Islet of Langerhans (tissue), 1 donor: Measurements from ENCODE around the gene GRIK1.
"Not testable (repeated sequence)": the region's sequence is repeated elsewhere in the genome, so short reads cannot be mapped to it uniquely, and the experiment has no call there.

ENCODE experiments used
- FAIRE-seq: peaks from one replicate; lab custom pipeline; 2011; peaks lifted over from hg19 to GRCh38; lab: Jason Lieb, UNC

GRIK1 gene

GRCh38 chr21:29606613-29607012 lies 333.2 kb downstream of the GRIK1 start:
- no peak for FAIRE-seq

GRCh38 chr21:29605219-29605618 lies 334.6 kb downstream of the GRIK1 start:
- FAIRE-seq: not testable (repeated sequence)

- no peak for FAIRE-seq
These were observed 335.7 kb downstream of the GRIK1 start for GRCh38 chr21:29604076-29604475.

- FAIRE-seq: no peak
These were observed 338.7 kb downstream of the GRIK1 start for GRCh38 chr21:29601047-29601446.

- FAIRE-seq: no peak
These were observed 353.1 kb downstream of the GRIK1 start for GRCh38 chr21:29586696-29587095.

GRCh38 chr21:29585462-29585861 lies 354.3 kb downstream of the GRIK1 start:
- no peak for FAIRE-seq

- FAIRE-seq: no peak
These were observed 356.3 kb downstream of the GRIK1 start for GRCh38 chr21:29583424-29583924.

GRCh38 chr21:29582855-29583254 lies 356.9 kb downstream of the GRIK1 start:
- no peak for FAIRE-seq

- FAIRE-seq: no peak
These were observed 358.4 kb downstream of the GRIK1 start for GRCh38 chr21:29581393-29581792.

GRCh38 chr21:29580732-29581285 lies 359.0 kb downstream of the GRIK1 start:
- no peak for FAIRE-seq

GRCh38 chr21:29578306-29578705 lies 361.5 kb downstream of the GRIK1 start:
- FAIRE-seq: no peak

- no peak for FAIRE-seq
These were observed 367.8 kb downstream of the GRIK1 start for GRCh38 chr21:29571949-29572348.

GRCh38 chr21:29568020-29568697 lies 371.6 kb downstream of the GRIK1 start:
- no peak for FAIRE-seq

GRCh38 chr21:29557931-29558725 lies 381.7 kb downstream of the GRIK1 start:
- FAIRE-seq: no peak

- FAIRE-seq: no peak
These were observed 382.6 kb downstream of the GRIK1 start for GRCh38 chr21:29557200-29557599.

- FAIRE-seq: no peak
These were observed 384.2 kb downstream of the GRIK1 start for GRCh38 chr21:29555601-29556000.

GRCh38 chr21:29550205-29550604 lies 389.6 kb downstream of the GRIK1 start:
- no peak for FAIRE-seq

- FAIRE-seq: no peak
These were observed 390.2 kb downstream of the GRIK1 start for GRCh38 chr21:29549614-29550013.

GRCh38 chr21:29547998-29548397 lies 391.8 kb downstream of the GRIK1 start:
- no peak for FAIRE-seq

GRCh38 chr21:29546071-29546470 lies 393.7 kb downstream of the GRIK1 start:
- FAIRE-seq: no peak

- FAIRE-seq: no peak
These were observed 399.5 kb downstream of the GRIK1 start for GRCh38 chr21:29540289-29540688.

GRCh38 chr21:29538115-29538514 lies 401.7 kb downstream of the GRIK1 start:
- FAIRE-seq: no peak

- peak; percentile 73 for FAIRE-seq
These were observed 405.3 kb downstream of the GRIK1 start for GRCh38 chr21:29534448-29534847.
